Mononuclear cell (primary cell): ENCODE data around the gene PAFAH1B1. TPM values are rescaled to one million over a fixed set of nuclear protein-coding genes. Genes with fewer than 3 reads are reported as not detected.
"Not testable (repeated sequence)": the region's sequence is repeated elsewhere in the genome, so short reads cannot be mapped to it uniquely, and the experiment has no call there.

ENCODE experiments used
- H3K27me3 ChIP-seq: 2 replicates; pipeline ENCODE4 v1.6.0; 2011; ENCODE audit warnings: low read length, control low read depth; ENCODE audit not compliant: insufficient read depth
- H3K4me1 ChIP-seq: 2 replicates; pipeline ENCODE4 v1.5.1; 2011; ENCODE audit warnings: mild to moderate bottlenecking, low read length, control low read depth; ENCODE audit not compliant: insufficient read depth
- H3K4me3 ChIP-seq: 2 replicates; pipeline ENCODE4 v1.5.1; 2011; ENCODE audit warnings: mild to moderate bottlenecking, low read length, moderate library complexity
- H3K9me3 ChIP-seq: 2 replicates; pipeline ENCODE4 v1.5.1; 2011; ENCODE audit warnings: low read depth, mild to moderate bottlenecking, control low read depth, low read length
- total RNA-seq: library from RNA; depleted of rRNA; stranded (reverse); fragments of >200 nt; gene quantifications from one replicate; pipeline ENCODE4 v1.2.3, GENCODE V29; 2012

The PAFAH1B1 gene
- total RNA-seq, 1 donor = 106 TPM

GRCh38 chr17:2699216-2699805 lies 105.9 kb downstream of the PAFAH1B1 start:
- H3K27me3 ChIP-seq, H3K4me3 ChIP-seq, H3K9me3 ChIP-seq, H3K4me1 ChIP-seq: not testable (repeated sequence)

GRCh38 chr17:2700030-2700490 lies 106.6 kb downstream of the PAFAH1B1 start:
- H3K27me3 ChIP-seq = no peaks in the 10 kb centered on the region
- H3K9me3 ChIP-seq = no peaks in the 10 kb centered on the region
- no peak overlapping the region for H3K4me3 ChIP-seq
- no peaks in the 10 kb centered on the region for H3K4me1 ChIP-seq

DNA sequence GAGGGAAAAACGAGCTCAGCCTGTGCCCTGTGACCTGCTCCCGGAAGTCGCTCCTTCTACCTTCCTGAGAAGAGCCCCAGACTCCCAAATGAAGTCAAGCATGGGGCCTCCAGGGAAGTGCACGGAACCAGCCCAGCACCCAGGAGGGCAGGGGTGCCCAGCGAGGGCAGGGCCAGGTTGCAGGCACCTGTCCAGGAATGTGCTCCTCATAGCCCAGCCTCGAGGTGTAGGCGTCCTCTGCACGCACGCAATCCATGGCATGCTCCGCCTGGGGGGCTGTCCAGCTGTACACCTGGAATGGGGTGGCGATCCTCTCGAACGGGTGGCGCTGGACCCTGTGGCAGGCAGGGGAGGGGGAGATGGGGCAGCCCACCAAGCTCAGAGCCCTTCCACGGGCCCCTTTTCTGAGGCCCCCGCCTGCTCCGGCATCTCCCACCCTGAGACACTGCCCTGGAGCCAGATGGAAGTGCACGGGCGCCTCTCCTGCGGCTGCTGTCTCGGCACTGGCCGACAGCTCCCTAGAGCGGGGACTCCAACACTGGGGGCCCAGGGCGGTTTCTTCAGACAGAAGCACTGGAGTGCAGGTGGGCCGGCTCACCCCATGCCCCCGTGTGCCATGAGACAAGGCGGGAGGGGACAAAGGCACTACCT lies 107.2 kb downstream of the PAFAH1B1 start:
- H3K27me3 ChIP-seq = no peaks in the 10 kb centered on the region
- H3K9me3 ChIP-seq = no peaks in the 10 kb centered on the region
- no peaks in the 10 kb centered on the region for H3K4me1 ChIP-seq
- H3K4me3 ChIP-seq = no peak overlapping the region

GRCh38 chr17:2701161-2701995 lies 107.9 kb downstream of the PAFAH1B1 start:
- H3K9me3 ChIP-seq = no peaks in the 10 kb centered on the region
- H3K4me1 ChIP-seq = no peaks in the 10 kb centered on the region
- no peak overlapping the region for H3K4me3 ChIP-seq
- no peaks in the 10 kb centered on the region for H3K27me3 ChIP-seq

- Histone ChIP-seq H3K4me3 (no peak overlapping the region), H3K27me3 (no peaks in the 10 kb centered on the region), H3K4me1 (no peaks in the 10 kb centered on the region), H3K9me3 (no peaks in the 10 kb centered on the region)
Observed at GRCh38 chr17:2701996-2702741, 108.7 kb downstream of the PAFAH1B1 start.

- no peaks in the 10 kb centered on the region for H3K4me1 ChIP-seq
- no peaks in the 10 kb centered on the region for H3K9me3 ChIP-seq
- no peaks in the 10 kb centered on the region for H3K27me3 ChIP-seq
- no peak overlapping the region for H3K4me3 ChIP-seq
Observed at GRCh38 chr17:2703181-2703580, 109.7 kb downstream of the PAFAH1B1 start.

GRCh38 chr17:2703606-2704005 lies 110.2 kb downstream of the PAFAH1B1 start:
- Histone ChIP-seq H3K9me3 (no peaks in the 10 kb centered on the region), H3K27me3 (no peaks in the 10 kb centered on the region), H3K4me1 (peaks cover under 1% of the 10 kb centered on the region), H3K4me3 (no peak overlapping the region)

- peaks cover 7% of the 10 kb centered on the region for H3K4me1 ChIP-seq
- no peak overlapping the region for H3K4me3 ChIP-seq
- H3K27me3 ChIP-seq = no peaks in the 10 kb centered on the region
- no peaks in the 10 kb centered on the region for H3K9me3 ChIP-seq
Observed at GRCh38 chr17:2704031-2704889, 110.8 kb downstream of the PAFAH1B1 start.

GRCh38 chr17:2704890-2705248 lies 111.4 kb downstream of the PAFAH1B1 start:
- H3K4me1 ChIP-seq = peaks cover 13% of the 10 kb centered on the region
- H3K9me3 ChIP-seq = no peaks in the 10 kb centered on the region
- no peak overlapping the region for H3K4me3 ChIP-seq
- no peaks in the 10 kb centered on the region for H3K27me3 ChIP-seq

- Histone ChIP-seq H3K27me3 (no peaks in the 10 kb centered on the region), H3K4me1 (peaks cover 17% of the 10 kb centered on the region), H3K9me3 (no peaks in the 10 kb centered on the region), H3K4me3 (no peak overlapping the region)
Observed at GRCh38 chr17:2705263-2705662, 111.8 kb downstream of the PAFAH1B1 start.

- H3K4me3 ChIP-seq = no peak overlapping the region
- H3K27me3 ChIP-seq = no peaks in the 10 kb centered on the region
- peaks cover 26% of the 10 kb centered on the region for H3K4me1 ChIP-seq
- H3K9me3 ChIP-seq = no peaks in the 10 kb centered on the region
Observed at GRCh38 chr17:2705888-2706795, 112.7 kb downstream of the PAFAH1B1 start.

- Histone ChIP-seq H3K4me1 (peaks cover 29% of the 10 kb centered on the region), H3K27me3 (no peaks in the 10 kb centered on the region), H3K4me3 (no peak overlapping the region), H3K9me3 (no peaks in the 10 kb centered on the region)
Observed at GRCh38 chr17:2706911-2707510, 113.6 kb downstream of the PAFAH1B1 start.
